Umbilical cord (tissue), 2 donors: Measurements from ENCODE around the gene DDX18. TPM values are rescaled to one million over a fixed set of nuclear protein-coding genes. Genes with fewer than 3 reads are reported as not detected.
A peak's percentile ranks its signal among the peaks of the same experiment; 100 is the strongest.
"Not testable (repeated sequence)": the region's sequence is repeated elsewhere in the genome, so short reads cannot be mapped to it uniquely, and the experiment has no call there.

ENCODE experiments used
- DNase-seq: peaks from one replicate; pipeline ENCODE4 v3.0.0-alpha.2; 2015; ENCODE audit warnings: low spot score
- total RNA-seq: library from RNA; depleted of rRNA; stranded (reverse); fragments of >200 nt; gene quantifications from one replicate; pipeline ENCODE4 v1.2.3, GENCODE V29; 2014; ENCODE audit warnings: low replicate concordance; ENCODE audit not compliant: insufficient read depth

The DDX18 gene
- 51.3 TPM for total RNA-seq

- DNase-seq: peak; percentile 99
These were observed at the start of gene DDX18 for GRCh38 chr2:117814417-117815264. TSS of gene DDX18 (plus strand) at chr2:117814691. CDS start at chr2:117814778, 87 bp downstream.

DNA sequence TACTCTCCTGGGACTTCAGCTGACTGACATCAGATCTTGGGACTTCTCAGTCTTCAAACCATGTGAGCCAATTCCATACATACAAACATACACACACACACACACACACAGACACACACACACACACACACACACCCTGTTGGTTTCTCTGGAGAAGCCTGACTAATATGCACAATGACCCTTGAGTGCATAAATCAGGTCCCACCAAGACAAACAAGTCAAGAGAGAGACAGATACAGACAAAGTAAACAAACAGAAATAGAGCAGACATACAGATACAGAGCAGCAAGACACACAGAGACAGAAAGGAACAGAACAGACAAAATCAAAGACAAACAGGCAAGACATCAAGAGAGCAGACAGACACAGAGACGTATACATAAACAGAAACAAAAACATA is 43.8 kb upstream of the DDX18 start:
- DNase-seq: no peak

GRCh38 chr2:117771969-117772630 is 42.4 kb upstream of the DDX18 start:
- DNase-seq: peak; percentile 58

DNA sequence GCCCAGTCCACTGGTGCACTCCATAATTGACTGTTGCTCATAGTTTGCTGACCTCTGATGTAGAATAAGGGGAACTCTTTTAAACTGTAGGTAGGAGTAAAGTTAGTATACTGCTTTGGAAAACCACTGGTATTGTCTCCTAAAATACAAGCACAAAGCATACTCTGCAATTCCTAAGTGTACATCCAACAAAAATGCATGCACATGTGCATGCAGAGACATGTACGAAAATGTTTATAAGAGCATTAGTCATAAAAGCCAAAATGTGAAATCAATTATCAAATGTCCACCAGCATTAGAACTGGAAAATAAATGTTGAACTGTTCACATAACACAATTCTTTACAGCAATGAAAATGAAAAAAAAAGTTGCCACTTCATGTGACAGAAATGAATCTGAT is 39.8 kb upstream of the DDX18 start:
- DNase-seq: no peak

DNA sequence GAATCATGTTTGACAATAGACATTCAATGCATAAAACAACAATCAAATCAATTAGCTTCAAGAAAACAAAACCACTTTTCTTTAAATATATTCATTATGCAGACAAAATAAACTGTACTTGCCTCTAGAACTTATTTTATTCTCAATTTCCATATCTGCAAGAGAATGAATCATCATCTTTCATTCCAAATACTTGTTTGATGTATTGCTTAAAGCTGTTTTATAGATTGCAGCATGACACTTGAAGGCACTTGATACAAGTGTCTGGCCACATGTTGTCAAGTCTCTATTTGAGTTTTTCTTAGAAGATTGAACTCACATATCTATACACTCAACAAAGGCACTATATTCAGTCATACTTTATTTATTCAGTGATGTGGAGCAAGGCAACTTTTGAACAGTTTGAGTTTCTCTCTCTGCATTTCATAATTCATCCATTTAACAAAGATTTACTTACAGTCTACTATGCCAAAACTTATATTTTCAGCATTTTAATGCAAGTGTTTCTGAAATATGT is 38.7 kb upstream of the DDX18 start:
- DNase-seq: no peak

- DNase-seq: no peak
These were observed 37.6 kb upstream of the DDX18 start for GRCh38 chr2:117776888-117777287.

DNA sequence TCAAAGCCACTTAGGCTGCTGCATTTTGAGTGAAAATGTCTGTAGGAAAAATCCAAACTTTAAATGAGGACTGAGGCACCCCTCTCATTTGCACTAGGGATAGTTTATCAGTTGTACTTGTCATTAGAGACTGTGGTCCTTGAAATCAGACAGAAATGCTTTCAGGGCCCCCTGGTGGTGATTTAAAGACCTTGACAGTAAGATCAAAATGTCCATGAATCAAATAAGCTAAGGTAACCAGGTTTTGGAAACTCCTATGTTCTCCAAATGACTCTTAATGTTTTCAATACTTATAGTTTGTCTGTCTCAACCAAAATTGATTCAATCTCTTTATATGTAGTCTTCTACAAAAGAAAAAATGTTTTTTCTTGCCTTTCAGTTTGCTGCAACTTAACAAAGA is 28.8 kb upstream of the DDX18 start:
- peak; percentile 42 for DNase-seq

DNA sequence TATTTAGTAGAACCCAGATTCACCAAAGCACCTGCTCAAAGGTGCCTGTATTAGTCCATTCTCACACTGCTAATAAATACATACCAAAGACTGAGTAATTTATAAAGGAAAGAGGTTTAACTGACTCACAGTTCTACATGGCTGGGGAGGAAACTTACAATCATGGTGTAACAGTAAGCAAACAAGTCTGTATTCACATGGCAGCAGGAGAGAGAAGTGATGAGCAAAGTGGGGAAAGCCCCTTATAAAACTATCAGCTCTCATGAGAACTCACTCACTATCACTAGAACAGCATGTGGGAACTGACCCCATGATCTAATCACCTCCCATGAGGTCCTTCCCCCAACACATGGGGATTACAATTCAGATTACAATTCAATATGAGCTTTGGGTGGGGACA is 28.0 kb upstream of the DDX18 start:
- no peak for DNase-seq

GRCh38 chr2:117789505-117789904 is 25.0 kb upstream of the DDX18 start:
- no peak for DNase-seq

GRCh38 chr2:117794668-117795067 is 19.8 kb upstream of the DDX18 start:
- peak; percentile 12 for DNase-seq

- DNase-seq: no peak
These were observed 12.7 kb upstream of the DDX18 start for GRCh38 chr2:117801826-117802225.

GRCh38 chr2:117803644-117804325 is 10.7 kb upstream of the DDX18 start:
- not testable (repeated sequence) for DNase-seq

DNA sequence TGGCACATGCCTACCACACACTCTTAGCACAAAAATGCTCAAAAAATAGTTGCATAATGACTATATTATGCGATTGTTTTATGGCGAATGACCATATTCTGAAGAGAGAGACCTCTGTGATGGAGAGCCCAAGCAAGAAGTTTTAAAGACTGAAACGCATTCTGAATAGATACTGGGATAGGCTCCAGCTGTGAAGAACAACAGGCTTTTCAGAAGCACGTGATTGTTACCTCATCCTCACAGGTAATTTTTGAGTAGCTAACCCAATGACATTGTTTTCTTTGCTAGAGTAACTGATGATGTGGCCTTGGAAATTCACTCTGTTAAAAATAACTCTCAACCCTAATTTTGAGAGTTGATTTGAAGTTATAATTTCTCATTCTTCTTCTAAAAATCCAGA is 2.0 kb upstream of the DDX18 start:
- DNase-seq: no peak

- no peak for DNase-seq
These were observed 1.5 kb downstream of the DDX18 start for GRCh38 chr2:117815946-117816345.

- DNase-seq: no peak
These were observed 4.4 kb downstream of the DDX18 start for GRCh38 chr2:117818921-117819320.

DNA sequence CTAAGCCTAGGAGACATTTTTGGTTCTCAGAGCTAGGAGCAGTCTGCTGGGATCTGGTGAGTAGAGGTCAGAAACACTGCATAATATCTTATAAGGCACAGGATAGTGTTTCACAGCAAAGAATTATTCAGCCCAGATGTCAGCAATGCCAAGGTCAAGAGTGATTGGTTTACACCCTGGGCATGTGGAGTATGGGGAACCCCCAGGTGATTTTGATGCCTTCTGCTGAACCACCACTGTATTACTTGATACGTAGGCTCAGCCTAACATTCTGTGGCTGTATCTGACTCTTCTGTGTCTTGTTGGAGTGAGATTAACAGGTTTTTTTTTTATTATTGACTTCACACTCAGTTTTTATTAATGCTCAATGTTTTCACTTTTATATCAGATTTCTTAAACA is 6.0 kb downstream of the DDX18 start:
- no peak for DNase-seq

DNA sequence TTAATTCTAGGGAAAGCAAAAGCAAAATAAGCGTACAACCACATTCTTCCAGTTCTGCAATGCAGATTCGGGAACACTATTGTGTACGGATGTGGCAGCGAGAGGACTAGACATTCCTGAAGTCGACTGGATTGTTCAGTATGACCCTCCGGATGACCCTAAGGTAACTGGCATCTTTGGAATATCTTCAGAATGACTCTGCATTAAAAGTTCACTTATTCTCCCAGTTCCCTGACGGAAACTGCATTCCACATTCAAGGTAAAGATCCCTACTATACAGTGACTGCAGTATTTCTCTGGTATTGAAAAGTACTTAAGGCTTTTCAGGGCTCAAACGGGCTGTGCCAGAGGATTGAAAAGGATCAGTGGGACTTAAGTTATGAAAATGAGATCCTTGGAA is 10.9 kb downstream of the DDX18 start:
- DNase-seq: peak; percentile 79

GRCh38 chr2:117827464-117827863 is 13.0 kb downstream of the DDX18 start:
- not testable (repeated sequence) for DNase-seq

- DNase-seq: no peak
These were observed 14.4 kb downstream of the DDX18 start for GRCh38 chr2:117828870-117829269.

- no peak for DNase-seq
These were observed 17.8 kb downstream of the DDX18 start for GRCh38 chr2:117832332-117832731.

DNA sequence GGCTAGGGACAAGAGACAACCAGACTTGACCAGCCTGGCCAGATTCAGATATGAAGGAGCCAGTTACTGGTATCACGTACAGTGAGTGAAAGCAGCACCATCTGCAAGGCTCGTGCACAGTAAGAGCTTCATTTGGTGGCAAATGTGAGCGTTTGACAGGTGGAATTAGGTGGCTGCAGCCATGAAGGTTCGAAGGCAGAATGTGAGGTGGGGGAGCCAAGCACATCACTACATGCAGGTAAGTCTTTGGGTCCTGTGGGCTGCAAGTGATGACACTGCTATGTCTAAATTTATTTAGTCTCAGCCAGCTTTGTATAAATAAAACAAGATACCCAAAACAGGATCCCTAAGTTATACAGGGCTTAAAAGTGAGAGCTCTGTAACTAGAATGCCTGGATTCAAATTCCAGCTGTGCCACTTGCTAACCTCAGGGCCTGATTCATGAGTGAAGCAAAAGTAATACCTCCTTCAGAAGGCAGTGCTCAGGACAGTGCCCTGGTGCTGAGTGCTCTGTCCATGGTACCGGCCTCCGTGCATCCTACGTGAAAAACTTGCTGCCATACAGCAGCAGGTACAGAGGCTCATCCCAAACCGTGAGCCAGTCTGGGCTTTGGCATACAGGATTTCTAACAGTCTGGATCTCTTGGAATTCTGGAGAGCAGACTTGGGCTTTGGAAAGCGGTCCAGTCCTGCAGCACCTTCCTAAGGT is 18.6 kb downstream of the DDX18 start:
- peak; percentile 49 for DNase-seq

DNA sequence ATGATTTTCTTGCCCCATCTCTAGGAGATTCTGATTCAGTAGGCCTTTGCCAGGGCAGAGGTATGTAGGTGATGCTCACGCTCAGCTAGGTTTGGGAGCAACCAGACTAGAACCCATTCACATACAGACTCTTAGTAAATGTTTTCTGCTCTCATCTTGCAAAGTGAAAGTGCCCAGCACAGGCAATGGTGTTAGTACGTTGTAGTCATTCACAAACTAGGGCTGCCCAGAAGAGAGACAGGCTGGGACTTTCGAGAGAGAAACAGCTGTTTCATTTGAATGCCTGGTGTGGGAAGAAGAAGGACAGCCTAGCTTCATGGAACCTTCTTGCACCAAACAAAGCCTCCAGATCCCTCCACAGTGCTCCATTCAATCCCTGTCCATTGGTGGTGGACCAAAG is 19.4 kb downstream of the DDX18 start:
- no peak for DNase-seq
